DND-41 (cell line): ENCODE measurements around the gene SLC39A11.

Experiments
- ATAC-seq: fragments of 200-7000 bp; cut with Tn5 transposase; 3 replicates; pipeline ENCODE4 v1.9.1; 2021; ENCODE audit warnings: low read depth; ENCODE audit not compliant: insufficient read depth
- DNase-seq: peaks from one replicate; pipeline ENCODE4 v3.0.0-alpha.2; 2020
- H2AFZ ChIP-seq: 2 replicates; pipeline ENCODE4 v1.6.0; 2012; ENCODE audit warnings: low read depth, low read length
- H3K27ac ChIP-seq: 2 replicates; pipeline ENCODE4 v1.5.1; 2012; ENCODE audit warnings: low read length, inconsistent platforms
- H3K27me3 ChIP-seq: fragments of 200-600 bp; sonication (generic); 2 replicates; pipeline ENCODE4 v1.6.0; 2012; ENCODE audit warnings: low read length, mild to moderate bottlenecking, inconsistent platforms; ENCODE audit not compliant: insufficient read depth, poor library complexity
- H3K36me3 ChIP-seq: 2 replicates; pipeline ENCODE4 v1.5.1; 2012; ENCODE audit warnings: low read length, inconsistent platforms; ENCODE audit not compliant: insufficient read depth
- H3K4me1 ChIP-seq: 2 replicates; pipeline ENCODE4 v1.5.1; 2012; ENCODE audit warnings: mild to moderate bottlenecking, low read length; ENCODE audit not compliant: insufficient read depth
- H3K4me2 ChIP-seq: 2 replicates; pipeline ENCODE4 v1.6.0; 2012; ENCODE audit warnings: mild to moderate bottlenecking, moderate library complexity, low read length, inconsistent platforms; ENCODE audit not compliant: insufficient read depth
- H3K4me3 ChIP-seq, 2 experiments: fragments of 200-600 bp in 1 of 2; shearing (Covaris generic) in 1 of 2; 2 replicates each; pipeline ENCODE4 v1.5.1; 2012 to 2016; ENCODE audit warnings: inconsistent platforms in 2 of 2, low read length in 2 of 2, mild to moderate bottlenecking in 2 of 2, low read depth in 1 of 2, moderate library complexity in 1 of 2
- H3K79me2 ChIP-seq: 2 replicates; pipeline ENCODE4 v1.6.0; 2012; ENCODE audit warnings: low read length, inconsistent platforms; ENCODE audit not compliant: insufficient read depth
- H3K9ac ChIP-seq: 2 replicates; pipeline ENCODE4 v1.6.0; 2012; ENCODE audit warnings: low read depth, mild to moderate bottlenecking, inconsistent platforms, low read length, moderate library complexity
- H3K9me3 ChIP-seq: 2 replicates; pipeline ENCODE4 v1.5.1; 2012; ENCODE audit warnings: low read length, moderate library complexity, mild to moderate bottlenecking, inconsistent platforms; ENCODE audit not compliant: insufficient read depth, severe bottlenecking
- H4K20me1 ChIP-seq: 2 replicates; pipeline ENCODE4 v1.6.0; 2012; ENCODE audit warnings: low read length; ENCODE audit not compliant: insufficient read depth
- EZH2 ChIP-seq: IDR thresholded peaks from 3 replicates; pipeline ENCODE4 v1.6.1; 2012; ENCODE audit warnings: borderline replicate concordance, low read depth, mild to moderate bottlenecking, moderate library complexity, low read length, inconsistent platforms; ENCODE audit not compliant: severe bottlenecking
- TF ChIP-seq, protein P1 (sequence below): IDR thresholded peaks from 2 replicates; pipeline ENCODE4 v1.5.1; 2012; ENCODE audit warnings: borderline replicate concordance, low read length, moderate library complexity, mild to moderate bottlenecking; ENCODE audit not compliant: poor library complexity, severe bottlenecking; ENCODE audit errors: extremely low read depth

SLC39A11 gene

DNA sequence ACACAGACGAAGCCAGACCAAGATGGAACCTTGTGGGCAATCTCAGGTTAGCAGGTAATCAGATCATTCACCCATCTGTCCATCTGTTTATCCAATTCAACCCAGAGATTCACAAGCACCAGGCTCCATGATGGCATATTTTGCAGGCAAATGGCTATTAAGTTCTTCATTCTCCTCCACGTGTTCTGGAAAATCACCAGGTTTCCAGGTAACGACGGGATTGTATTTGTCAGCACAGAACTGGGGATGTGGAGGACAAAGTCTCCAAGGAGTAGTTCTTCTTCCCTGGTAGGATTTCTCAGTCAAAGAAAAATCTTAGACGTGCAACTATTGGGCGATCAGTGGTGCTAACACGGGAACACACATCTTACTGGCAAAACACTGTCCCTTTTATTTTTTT, 368.8 kb downstream of the SLC39A11 start:
- DNase-seq: no peak
- peaks cover 47% of the 10 kb centered on the region for H3K4me1 ChIP-seq
- no peak overlapping the region for H2AFZ ChIP-seq
- ATAC-seq: no peak
- no peak overlapping the region for H3K4me2 ChIP-seq
- H3K4me3 ChIP-seq: no peak overlapping the region
- no peak overlapping the region for H3K9ac ChIP-seq
- H3K9me3 ChIP-seq: no peaks in the 10 kb centered on the region
- no peaks in the 10 kb centered on the region for H3K27me3 ChIP-seq
- no peaks in the 10 kb centered on the region for H3K36me3 ChIP-seq
- H3K79me2 ChIP-seq: no peaks in the 10 kb centered on the region
- TF ChIP-seq EZH2: no peak
- TF ChIP-seq, protein P1, sequence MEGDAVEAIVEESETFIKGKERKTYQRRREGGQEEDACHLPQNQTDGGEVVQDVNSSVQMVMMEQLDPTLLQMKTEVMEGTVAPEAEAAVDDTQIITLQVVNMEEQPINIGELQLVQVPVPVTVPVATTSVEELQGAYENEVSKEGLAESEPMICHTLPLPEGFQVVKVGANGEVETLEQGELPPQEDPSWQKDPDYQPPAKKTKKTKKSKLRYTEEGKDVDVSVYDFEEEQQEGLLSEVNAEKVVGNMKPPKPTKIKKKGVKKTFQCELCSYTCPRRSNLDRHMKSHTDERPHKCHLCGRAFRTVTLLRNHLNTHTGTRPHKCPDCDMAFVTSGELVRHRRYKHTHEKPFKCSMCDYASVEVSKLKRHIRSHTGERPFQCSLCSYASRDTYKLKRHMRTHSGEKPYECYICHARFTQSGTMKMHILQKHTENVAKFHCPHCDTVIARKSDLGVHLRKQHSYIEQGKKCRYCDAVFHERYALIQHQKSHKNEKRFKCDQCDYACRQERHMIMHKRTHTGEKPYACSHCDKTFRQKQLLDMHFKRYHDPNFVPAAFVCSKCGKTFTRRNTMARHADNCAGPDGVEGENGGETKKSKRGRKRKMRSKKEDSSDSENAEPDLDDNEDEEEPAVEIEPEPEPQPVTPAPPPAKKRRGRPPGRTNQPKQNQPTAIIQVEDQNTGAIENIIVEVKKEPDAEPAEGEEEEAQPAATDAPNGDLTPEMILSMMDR: no peak
- H3K27ac ChIP-seq: no peak overlapping the region
- no peaks in the 10 kb centered on the region for H4K20me1 ChIP-seq

- DNase-seq (no peak), ATAC-seq (no peak)
- Histone ChIP-seq H3K9me3 (no peaks in the 10 kb centered on the region), H4K20me1 (no peaks in the 10 kb centered on the region), H3K36me3 (no peaks in the 10 kb centered on the region), H3K4me1 (peaks cover 24% of the 10 kb centered on the region), H3K4me2 (peak overlapping the region; percentile 57), H3K27ac (peak overlapping the region; percentile 65), H3K27me3 (no peaks in the 10 kb centered on the region), H3K79me2 (no peaks in the 10 kb centered on the region), H3K4me3 (peak overlapping the region in 1 of 2 experiments; percentile 35; a peak in 1 of 4 replicates), H3K9ac (peak overlapping the region; percentile 31; the same call in 1 of the 2 replicates), H2AFZ (no peak overlapping the region)
- TF ChIP-seq, protein P1: no peak
- no peak for TF ChIP-seq EZH2
Measured at GRCh38 chr17:72720494-72720825, 372.0 kb downstream of the SLC39A11 start.

DNA sequence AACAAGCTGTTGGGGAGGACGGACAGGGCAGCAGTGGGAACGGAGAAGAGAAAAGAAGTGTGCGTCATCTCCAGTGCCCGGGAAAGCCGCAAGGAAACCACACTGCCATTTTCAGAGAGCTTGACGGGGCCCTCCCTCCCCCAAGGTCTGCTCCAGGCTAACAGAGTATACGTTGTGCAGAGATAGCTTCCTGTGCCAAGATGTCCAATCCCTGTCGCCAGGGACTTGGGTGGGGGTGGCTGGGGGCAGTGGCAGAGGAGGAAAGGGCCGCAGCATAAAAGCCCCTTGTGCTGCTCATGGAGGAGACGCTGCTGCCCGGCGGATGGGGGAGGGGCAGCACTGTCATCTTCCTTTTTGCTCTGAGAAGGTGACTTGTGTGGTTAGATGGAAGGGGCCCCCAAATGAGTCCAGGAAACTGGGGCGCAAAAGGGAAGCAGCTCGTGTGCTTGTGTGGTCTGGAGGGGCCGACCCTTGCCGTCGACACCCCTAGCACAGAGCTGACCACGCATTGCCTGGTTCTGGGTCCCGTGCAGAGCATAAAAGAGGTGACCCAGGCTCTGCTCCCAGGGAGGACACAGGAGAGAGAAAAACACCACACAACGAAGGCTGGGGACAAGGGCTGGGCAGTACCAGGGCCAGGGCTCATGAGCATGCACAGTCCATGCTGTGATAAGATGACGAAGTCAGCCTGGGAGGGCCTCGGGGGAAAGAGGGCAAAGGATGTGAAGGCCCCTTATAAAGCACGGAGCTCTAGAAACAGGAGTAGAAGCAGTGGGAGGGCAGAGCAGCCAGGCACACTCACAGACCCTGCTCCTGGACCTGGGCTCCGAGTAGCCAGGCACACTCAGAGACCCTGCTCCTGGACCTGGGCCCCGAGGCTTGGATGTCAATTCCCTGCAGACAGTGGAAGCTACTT, 372.7 kb downstream of the SLC39A11 start:
- DNase-seq: peak; percentile 85
- no peaks in the 10 kb centered on the region for H3K27me3 ChIP-seq
- TF ChIP-seq EZH2: no peak
- TF ChIP-seq, protein P1: no peak
- H3K79me2 ChIP-seq: no peaks in the 10 kb centered on the region
- peak overlapping the region; percentile 57 for H3K4me2 ChIP-seq
- H3K36me3 ChIP-seq: no peaks in the 10 kb centered on the region
- peak overlapping the region; percentile 65 for H3K27ac ChIP-seq
- ATAC-seq: peak; percentile 93
- peak overlapping the region in 1 of 2 experiments; percentile 35; a peak in 2 of 4 replicates for H3K4me3 ChIP-seq
- H4K20me1 ChIP-seq: no peaks in the 10 kb centered on the region
- H3K9me3 ChIP-seq: no peaks in the 10 kb centered on the region
- peak overlapping the region; percentile 31 for H3K9ac ChIP-seq
- H3K4me1 ChIP-seq: peaks cover 24% of the 10 kb centered on the region
- H2AFZ ChIP-seq: peak overlapping the region; percentile 59
